DMS 273 (cell line): ENCODE data around the gene TMEM109.
"Not testable (repeated sequence)": the region's sequence is repeated elsewhere in the genome, so short reads cannot be mapped to it uniquely, and the experiment has no call there.

Source experiments
- DNase-seq: peaks from one replicate; lab custom pipeline; 2025; ENCODE audit not compliant: unreplicated experiment; lab: John Stamatoyannopoulos, UW

Gene TMEM109

DNA sequence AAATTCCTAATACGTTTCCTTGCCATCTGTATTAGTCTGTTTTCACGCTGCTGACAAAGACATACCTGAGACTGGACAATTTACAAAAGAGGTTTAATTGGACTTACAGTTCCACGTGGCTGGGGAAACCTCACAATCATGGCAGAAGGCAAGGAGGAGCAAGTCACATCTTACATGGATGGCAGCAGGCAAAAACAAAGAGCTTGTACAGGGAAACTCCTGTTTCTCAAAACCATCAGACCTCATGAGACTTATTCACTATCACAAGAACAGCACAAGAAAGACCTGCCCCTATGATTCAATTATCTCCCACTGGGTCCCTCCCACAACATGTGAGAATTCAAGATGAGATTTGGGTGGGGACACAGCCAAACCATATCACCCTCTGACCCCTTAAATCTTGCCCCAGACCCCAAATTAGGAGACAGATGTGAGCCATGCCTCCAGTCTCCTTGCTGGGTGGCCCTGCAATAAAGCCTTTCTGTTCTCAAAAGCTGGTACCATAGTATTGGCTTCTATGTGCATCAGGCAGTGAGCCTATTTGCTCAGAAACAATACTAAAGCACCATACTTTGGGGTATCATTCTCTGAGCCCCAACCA lies 4.2 kb upstream of the TMEM109 start:
- DNase-seq: not testable (repeated sequence)

GRCh38 chr11:60910281-60910687 lies 3.7 kb upstream of the TMEM109 start:
- DNase-seq: no peak

DNA sequence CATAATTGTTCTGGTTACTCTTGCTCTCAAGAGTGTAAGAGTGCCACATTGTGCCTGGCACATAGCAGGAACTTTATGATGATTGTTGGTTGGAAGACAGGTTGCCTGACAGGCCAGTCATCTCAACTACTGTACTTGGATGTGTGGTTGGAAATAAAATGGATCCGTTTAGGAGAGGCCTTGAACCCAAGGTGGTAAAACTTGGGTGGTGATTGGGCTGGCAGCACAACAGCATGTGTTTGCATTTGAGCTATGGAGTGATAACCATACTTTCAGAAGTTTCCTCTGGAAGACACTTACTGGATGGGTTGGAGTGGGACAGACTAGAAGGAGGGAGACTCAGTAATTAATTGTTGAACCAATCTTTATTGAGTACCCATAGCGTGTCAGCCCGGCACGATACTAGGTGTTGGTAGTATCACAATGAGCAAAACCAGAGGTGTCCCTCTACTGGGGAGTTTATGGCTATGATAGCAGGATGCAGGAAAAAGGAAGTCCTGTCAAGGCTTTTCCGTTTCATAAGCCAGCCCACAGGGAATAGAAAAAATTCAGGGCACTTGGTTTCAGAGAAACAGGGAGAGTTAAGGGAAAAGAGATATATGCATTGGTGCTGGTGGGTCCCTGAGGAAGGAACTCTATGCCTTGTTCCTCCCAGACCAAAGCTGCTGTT lies 3.1 kb upstream of the TMEM109 start:
- no peak for DNase-seq

DNA sequence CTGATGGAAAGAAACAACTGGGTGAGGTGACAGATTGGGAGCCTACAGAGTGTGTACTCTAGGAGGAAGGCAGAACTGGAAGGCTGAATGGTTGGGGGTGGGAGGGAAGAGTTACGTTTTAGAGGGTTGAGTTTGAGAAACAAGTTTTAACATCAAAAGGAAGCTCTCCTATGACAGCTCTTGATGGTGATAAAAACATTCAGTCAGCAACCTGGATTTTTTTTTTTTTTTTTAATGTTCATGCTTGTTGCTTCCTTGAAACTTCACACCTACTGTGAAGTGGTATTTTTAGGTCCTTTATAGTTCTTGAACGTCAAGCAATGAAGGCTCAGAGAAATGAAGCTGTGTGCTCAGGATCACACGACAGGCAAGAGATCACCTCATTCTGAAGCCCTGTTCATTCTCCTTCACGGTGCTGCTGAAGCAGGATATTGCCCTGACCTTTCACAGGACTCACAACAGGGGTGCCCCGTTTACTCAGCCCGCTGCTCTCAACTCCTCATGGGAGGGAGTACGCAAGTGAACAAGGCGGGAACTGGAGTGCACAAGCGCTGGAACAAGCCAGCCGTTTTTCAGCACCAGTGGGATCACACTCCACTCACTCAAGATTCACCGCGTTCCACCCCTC lies 1.6 kb upstream of the TMEM109 start:
- no peak for DNase-seq

DNA sequence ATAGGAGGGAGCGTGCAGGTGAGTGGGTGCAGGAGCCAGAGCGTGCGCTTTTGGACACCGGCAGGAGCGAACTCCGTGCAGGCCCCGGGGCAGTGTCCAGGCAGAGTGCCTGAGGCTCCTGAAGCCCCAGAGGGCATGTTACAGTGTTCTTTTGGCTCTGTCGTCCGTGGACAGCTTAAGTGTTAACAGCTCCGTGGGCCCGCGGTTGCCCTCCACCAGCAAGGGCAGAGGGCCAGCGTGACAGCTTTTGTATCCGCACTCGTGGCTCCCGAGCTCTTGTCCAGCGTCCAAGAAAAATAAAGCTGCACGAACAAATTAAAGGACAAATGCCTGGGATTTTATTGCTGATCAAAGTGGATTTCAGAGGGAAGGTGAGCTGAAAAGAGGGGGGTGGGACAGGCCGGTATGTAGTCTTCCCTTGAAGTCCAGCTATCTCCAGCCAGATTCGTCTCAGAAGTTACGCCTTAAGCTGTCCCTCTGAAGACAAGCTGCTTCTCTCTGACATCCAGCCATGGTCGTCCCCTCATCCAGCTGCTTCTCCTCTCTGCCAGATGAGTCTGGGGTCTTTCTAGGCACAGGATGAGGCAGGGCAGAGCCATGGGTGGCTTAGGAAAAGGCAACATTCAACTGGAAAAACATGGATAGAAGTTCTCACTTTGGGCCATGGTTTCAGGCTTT lies 968 bp upstream of the TMEM109 start:
- no peak for DNase-seq

GRCh38 chr11:60914633-60915247 lies 782 bp downstream of the TMEM109 start:
- DNase-seq: peak; percentile 79

GRCh38 chr11:60915248-60915914 lies 1.4 kb downstream of the TMEM109 start:
- DNase-seq: peak; percentile 55

DNA sequence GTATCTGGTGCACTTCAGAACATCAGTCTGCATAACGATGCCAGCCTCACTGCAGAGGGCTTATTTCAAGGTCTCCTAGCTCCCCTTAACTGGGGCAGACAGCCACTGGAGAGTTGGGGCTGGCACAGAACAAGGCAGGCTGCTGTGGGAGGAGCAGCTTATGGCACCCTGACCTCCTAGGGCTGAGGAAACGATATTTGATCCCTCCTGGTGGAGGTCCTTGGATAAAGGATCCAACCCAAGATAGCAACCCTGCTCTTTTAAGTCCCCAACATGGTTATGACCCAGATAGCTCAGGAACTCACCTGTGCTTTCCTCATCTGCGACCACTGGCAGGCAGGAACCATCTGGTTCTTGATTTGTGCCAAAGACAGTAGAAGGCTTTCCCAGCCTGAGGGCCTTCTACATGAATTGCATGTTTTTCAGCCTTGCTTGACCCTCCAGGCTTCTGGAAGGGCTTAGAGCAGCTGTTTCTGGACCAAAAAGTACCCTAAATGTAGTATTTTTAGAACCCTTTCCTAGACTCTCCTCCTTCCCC lies 2.8 kb downstream of the TMEM109 start:
- peak; percentile 27 for DNase-seq

GRCh38 chr11:60917267-60917666 lies 3.3 kb downstream of the TMEM109 start:
- no peak for DNase-seq

- no peak for DNase-seq
These were observed 4.4 kb downstream of the TMEM109 start for GRCh38 chr11:60918251-60918938.

DNA sequence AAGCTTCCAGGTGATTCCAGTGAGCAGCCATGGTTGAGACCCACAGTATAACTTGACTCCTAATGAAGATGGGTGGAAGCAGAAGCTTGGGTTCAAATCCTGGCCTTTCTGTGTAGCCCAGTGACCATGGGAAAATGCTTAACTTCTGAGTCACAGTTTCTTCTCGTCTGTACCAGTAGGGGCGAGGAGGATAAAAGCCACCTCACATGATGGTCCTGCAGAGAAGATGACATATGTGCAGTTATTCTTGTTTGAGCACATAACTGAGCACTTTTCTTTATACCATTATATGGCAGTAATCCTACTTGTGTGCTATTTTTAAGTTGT lies 4.9 kb downstream of the TMEM109 start:
- DNase-seq: no peak

DNA sequence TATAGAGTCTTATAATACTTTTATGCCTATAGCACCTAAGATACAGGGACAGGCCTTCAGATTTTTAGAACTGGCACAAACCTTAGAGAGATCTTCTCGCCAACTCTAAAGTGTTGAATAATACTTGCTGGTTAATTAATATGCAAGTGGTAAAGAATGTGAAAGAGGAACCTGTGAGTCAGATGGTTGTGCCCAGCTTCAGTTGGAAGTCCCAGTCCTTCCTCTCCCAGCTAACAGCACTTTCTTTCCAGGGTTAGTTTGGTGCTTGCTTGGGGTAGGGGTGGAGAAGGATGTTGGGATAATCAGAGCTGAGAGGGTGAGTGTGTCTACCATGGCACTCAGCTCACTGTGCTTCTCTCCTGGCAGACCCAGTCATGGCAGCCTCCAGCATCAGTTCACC lies 5.4 kb downstream of the TMEM109 start:
- DNase-seq: no peak

DNA sequence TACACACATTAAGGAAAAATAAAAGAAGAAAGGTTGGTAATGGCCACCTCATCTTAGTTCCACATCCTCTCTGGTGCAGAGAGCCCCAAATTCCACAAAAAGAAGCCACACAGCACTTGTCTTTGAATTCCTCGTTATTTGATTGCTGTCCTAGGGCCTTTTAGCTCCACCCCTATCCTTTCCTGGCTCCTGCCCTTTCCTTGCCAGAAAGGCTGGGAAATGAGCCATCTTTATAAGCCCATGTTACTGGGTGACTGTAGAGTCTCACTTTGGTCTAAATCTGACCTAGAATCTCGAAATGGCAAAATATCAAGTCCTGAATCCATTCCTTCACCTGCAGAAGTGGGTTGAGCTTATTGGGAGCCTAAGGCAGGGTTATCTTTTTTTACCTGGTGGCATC lies 6.0 kb downstream of the TMEM109 start:
- DNase-seq: no peak

DNA sequence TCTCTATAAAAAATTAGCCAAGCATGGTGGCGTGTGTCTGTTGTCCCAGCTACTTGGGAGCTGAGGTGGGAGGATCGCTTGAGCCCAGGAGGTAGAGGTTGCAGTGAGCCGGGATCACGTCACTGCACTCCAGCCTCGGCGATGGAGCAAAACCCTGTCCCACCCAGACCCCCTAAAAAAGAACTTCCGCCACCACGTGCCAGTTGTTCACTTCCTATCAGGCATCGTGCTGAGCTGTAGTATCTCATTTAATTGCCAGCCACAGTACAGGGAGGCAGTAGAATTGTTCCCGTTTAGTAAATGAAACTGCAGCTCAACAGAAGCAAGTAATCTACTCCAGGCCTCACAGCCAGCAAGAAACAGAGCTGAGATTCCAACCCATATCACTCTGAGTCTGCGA lies 7.3 kb downstream of the TMEM109 start:
- no peak for DNase-seq

GRCh38 chr11:60921777-60922335 lies 7.9 kb downstream of the TMEM109 start:
- no peak for DNase-seq

DNA sequence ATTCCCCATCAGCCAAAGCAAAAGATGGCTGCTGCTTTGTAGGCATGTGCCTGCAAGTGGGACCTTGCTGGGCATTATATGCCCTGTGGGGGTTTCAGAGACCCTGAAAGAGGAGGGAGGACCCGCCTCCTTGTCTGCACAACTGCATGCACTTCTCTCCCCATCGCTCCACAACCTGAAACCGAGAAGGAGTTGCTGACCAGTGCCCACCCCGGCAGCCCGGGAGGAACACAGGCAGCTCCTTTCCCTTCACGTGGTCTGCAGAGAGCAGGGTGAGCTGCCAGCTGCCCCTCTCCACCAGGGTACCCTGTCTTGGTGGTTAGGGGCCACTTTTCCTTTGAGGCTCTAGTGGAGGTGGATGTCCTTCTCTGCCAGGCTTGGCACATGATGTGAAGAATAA lies 8.9 kb downstream of the TMEM109 start:
- DNase-seq: no peak

GRCh38 chr11:60923326-60923725 lies 9.4 kb downstream of the TMEM109 start:
- peak; percentile 55 for DNase-seq

- DNase-seq: no peak
These were observed 9.8 kb downstream of the TMEM109 start for GRCh38 chr11:60923800-60924109.

- peak; percentile 86 for DNase-seq
These were observed 10.3 kb downstream of the TMEM109 start, which contains the start of gene TMEM132A for GRCh38 chr11:60924110-60924905. TMEM132A (plus strand) TSS chr11:60924460; CDS start chr11:60924634, 174 bp downstream.
